Kidney (tissue), 14 donors: ENCODE results near the gene CNNM2. TPM values are rescaled to one million over a fixed set of nuclear protein-coding genes. Genes with fewer than 3 reads are reported as not detected.
A peak's percentile ranks its signal among the peaks of the same experiment; 100 is the strongest.

Experiments used
- DNase-seq, 5 donors: peaks; one replicate each; pipeline ENCODE4 v3.0.0-alpha.2; 2013 to 2020
- FAIRE-seq: peaks from 2 replicates; lab custom pipeline; 2012; peaks lifted over from hg19 to GRCh38; lab: Jason Lieb, UNC
- H3K27ac ChIP-seq, 2 donors: one replicate each; pipeline ENCODE4 v1.7.0; 2013; ENCODE audit warnings: low read depth in 2 of 2, low read length in 2 of 2, inconsistent platforms in 1 of 2
- H3K27me3 ChIP-seq: one replicate; pipeline ENCODE4 v1.7.1; 2013; ENCODE audit warnings: low read length, inconsistent platforms; ENCODE audit not compliant: control insufficient read depth, insufficient read depth
- H3K36me3 ChIP-seq, 3 donors: one replicate each; pipeline versions ENCODE4 v1.7.0 to v1.7.1; 2013; ENCODE audit warnings: low read length in 3 of 3, control low read depth in 1 of 3, inconsistent platforms in 1 of 3; ENCODE audit not compliant: insufficient read depth in 3 of 3, control insufficient read depth in 2 of 3
- H3K4me1 ChIP-seq, 3 donors: one replicate each; pipeline versions ENCODE4 v1.7.0 to v1.7.1; 2013; ENCODE audit warnings: low read length in 3 of 3, inconsistent platforms in 1 of 3, low read depth in 1 of 3; ENCODE audit not compliant: control insufficient read depth in 2 of 3, insufficient read depth in 2 of 3
- H3K4me3 ChIP-seq, 3 donors: one replicate each; pipeline versions ENCODE4 v1.7.0 to v1.8.1; 2013; ENCODE audit warnings: low read length in 3 of 3, control low read depth in 1 of 3, inconsistent platforms in 1 of 3
- H3K9ac ChIP-seq, 3 donors: one replicate each; pipeline versions ENCODE4 v1.7.0 to v1.7.1; 2013; ENCODE audit warnings: low read length in 3 of 3, control low read depth in 1 of 3, inconsistent platforms in 1 of 3
- H3K9me3 ChIP-seq, 3 donors: one replicate each; pipeline versions ENCODE4 v1.7.0 to v1.7.1; 2013; ENCODE audit warnings: low read length in 3 of 3, control low read depth in 1 of 3, inconsistent platforms in 1 of 3; ENCODE audit not compliant: control insufficient read depth in 2 of 3, insufficient read depth in 1 of 3
- intact Hi-C: fragments of 100-400 bp; cut with DNase I; formaldehyde crosslinking; loops from one replicate; pipeline ENCODE4 v1.11.1; 2022
- polyA plus RNA-seq: library from polyadenylated mRNA; stranded (reverse); fragments of 350-450 nt; fragmentation: Illumina TruSeq; extraction: RNeasy Lipid Tissue Mini Kit (QIAGEN cat#74804); gene quantifications from one replicate; pipeline ENCODE4 v1.2.3, GENCODE V29; 2014; ENCODE audit warnings: low read depth, low replicate concordance; ENCODE audit not compliant: insufficient read depth
- total RNA-seq: library from RNA; stranded (reverse); fragmentation: NEBNext Ultra II Directional; extraction: Animal tissue kit (Norgen Biotek cat#: 25700); gene quantifications from one replicate; pipeline ENCODE4 v1.2.1, GENCODE V29; 2021
- TF ChIP-seq, protein P1 (sequence below): IDR thresholded peaks from 3 replicates; pipeline ENCODE4 v1.5.1; 2012; ENCODE audit warnings: mild to moderate bottlenecking, moderate library complexity, borderline replicate concordance; ENCODE audit not compliant: insufficient read depth; ENCODE audit errors: extremely low read depth
- donor health status: control.
- donor health status: control.
- donor health status: control.
- donor health status: control.
- donor health status: control.
- donor health status: DM: yes; HTN: yes; CAD: no.
- donor health status: Normal renal cell carcinoma (clear cell type).

Gene CNNM2
- total and polyA plus RNA-seq, 2 donors from 2014 or later = 10.9 to 11.8 TPM

- H3K9me3 ChIP-seq = no peaks in the 10 kb centered on the region
- H3K4me1 ChIP-seq = peaks cover 0 to 6% (median 0%) of the 10 kb centered on the region in 3 donors
- H3K27ac ChIP-seq = peak overlapping the region in 1 of 2 donors; percentile 18
- H3K36me3 ChIP-seq = no peaks in the 10 kb centered on the region
- FAIRE-seq = no peak
- DNase-seq = no peak
- H3K9ac ChIP-seq = peak overlapping the region in 1 of 3 donors; percentile 59
- intact Hi-C loops = no loop called here
- H3K4me3 ChIP-seq = peak overlapping the region in 1 of 3 donors; percentile 7
- no peaks in the 10 kb centered on the region for H3K27me3 ChIP-seq
- TF ChIP-seq, protein P1, sequence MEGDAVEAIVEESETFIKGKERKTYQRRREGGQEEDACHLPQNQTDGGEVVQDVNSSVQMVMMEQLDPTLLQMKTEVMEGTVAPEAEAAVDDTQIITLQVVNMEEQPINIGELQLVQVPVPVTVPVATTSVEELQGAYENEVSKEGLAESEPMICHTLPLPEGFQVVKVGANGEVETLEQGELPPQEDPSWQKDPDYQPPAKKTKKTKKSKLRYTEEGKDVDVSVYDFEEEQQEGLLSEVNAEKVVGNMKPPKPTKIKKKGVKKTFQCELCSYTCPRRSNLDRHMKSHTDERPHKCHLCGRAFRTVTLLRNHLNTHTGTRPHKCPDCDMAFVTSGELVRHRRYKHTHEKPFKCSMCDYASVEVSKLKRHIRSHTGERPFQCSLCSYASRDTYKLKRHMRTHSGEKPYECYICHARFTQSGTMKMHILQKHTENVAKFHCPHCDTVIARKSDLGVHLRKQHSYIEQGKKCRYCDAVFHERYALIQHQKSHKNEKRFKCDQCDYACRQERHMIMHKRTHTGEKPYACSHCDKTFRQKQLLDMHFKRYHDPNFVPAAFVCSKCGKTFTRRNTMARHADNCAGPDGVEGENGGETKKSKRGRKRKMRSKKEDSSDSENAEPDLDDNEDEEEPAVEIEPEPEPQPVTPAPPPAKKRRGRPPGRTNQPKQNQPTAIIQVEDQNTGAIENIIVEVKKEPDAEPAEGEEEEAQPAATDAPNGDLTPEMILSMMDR = no peak
Measured at GRCh38 chr10:103044942-103045489, 126.9 kb downstream of the CNNM2 start.

- Histone ChIP-seq H3K9ac (no peak overlapping the region), H3K9me3 (no peaks in the 10 kb centered on the region), H3K36me3 (no peaks in the 10 kb centered on the region), H3K27me3 (no peaks in the 10 kb centered on the region), H3K27ac (no peak overlapping the region), H3K4me1 (peaks cover 0 to 6% (median 0%) of the 10 kb centered on the region in 3 donors), H3K4me3 (no peak overlapping the region)
- FAIRE-seq (no peak), DNase-seq (no peak)
- TF ChIP-seq, protein P1 = no peak
- intact Hi-C loops = no loop called here
Measured at GRCh38 chr10:103045961-103046360, 127.9 kb downstream of the CNNM2 start.

DNA sequence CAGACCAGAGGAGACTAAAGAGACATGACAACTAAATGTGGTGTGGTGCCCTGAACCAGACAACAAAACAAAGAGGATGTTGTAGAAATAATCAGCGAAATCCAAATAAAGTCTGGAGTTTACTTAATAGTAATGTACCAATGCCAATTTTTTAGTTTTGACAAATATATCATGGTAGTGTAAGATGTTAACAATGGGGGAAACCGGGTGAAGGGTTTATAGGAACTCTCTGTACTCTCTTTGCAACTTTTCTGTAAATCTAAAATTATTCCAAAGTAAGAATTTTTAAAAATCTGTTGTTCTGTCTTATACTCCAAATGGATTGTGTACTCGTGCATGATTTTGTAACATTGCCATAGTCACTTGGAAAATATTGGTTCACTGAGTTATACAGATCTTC is 129.3 kb downstream of the CNNM2 start:
- Histone ChIP-seq H3K4me3 (no peak overlapping the region), H3K9me3 (no peaks in the 10 kb centered on the region), H3K4me1 (peaks cover 0 to 2% (median 0%) of the 10 kb centered on the region in 3 donors), H3K27me3 (no peaks in the 10 kb centered on the region), H3K27ac (no peak overlapping the region), H3K36me3 (no peaks in the 10 kb centered on the region), H3K9ac (no peak overlapping the region)
- intact Hi-C loops = no loop called here
- FAIRE-seq (no peak), DNase-seq (no peak)
- TF ChIP-seq, protein P1 = no peak

- Histone ChIP-seq H3K27me3 (no peaks in the 10 kb centered on the region), H3K9me3 (no peaks in the 10 kb centered on the region), H3K9ac (no peak overlapping the region), H3K4me3 (no peak overlapping the region), H3K36me3 (no peaks in the 10 kb centered on the region), H3K4me1 (peaks cover 0 to 10% (median 6%) of the 10 kb centered on the region in 3 donors), H3K27ac (no peak overlapping the region)
- FAIRE-seq (no peak), DNase-seq (no peak)
- TF ChIP-seq, protein P1 = no peak
- intact Hi-C loops = no loop called here
Measured at GRCh38 chr10:103049237-103049636, 131.1 kb downstream of the CNNM2 start.
